T-helper 1 cell treated with Interleukin-12 subunit alpha and Interleukin-12 subunit beta and Interleukin-4 antibody, amounts not matched to agents 30 ng/mL and 1 ng/mL, for 36 hours (primary cell): Measurements from ENCODE around the gene RANBP17. TPM values are rescaled to one million over a fixed set of nuclear protein-coding genes. Genes with fewer than 3 reads are reported as not detected.
"Not testable (repeated sequence)": the region's sequence is repeated elsewhere in the genome, so short reads cannot be mapped to it uniquely, and the experiment has no call there.

Experiments
- intact Hi-C: fragments of 100-400 bp; cut with micrococcal nuclease; formaldehyde crosslinking; loops from one replicate; pipeline ENCODE4 v1.15.1; 2024
- total RNA-seq: library from RNA; stranded (reverse); gene quantifications from 2 replicates; pipeline ENCODE4 v1.2.3, GENCODE V29; 2022

The RANBP17 gene
- total RNA-seq, 1 donor from 2014 or later = not detected

DNA sequence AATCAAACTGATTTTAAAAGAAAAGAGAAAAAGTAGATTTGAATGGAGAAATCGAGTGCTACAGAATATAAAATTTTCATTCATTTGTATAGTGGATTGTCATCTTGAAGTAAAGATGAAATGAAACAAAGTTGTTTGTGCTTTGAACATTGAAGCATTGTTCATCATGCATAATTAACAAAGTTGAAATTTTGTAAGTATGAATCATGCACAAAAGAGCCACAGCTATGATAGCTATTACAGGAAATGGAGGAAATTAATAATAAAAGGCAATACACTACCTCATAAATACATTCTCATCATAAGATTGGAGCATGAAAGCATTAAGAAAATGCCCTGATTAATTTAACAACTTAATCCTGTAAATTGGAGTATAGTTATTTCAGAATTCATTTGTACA lies 293.8 kb downstream of the RANBP17 start:
- intact Hi-C loops = no loop called here

DNA sequence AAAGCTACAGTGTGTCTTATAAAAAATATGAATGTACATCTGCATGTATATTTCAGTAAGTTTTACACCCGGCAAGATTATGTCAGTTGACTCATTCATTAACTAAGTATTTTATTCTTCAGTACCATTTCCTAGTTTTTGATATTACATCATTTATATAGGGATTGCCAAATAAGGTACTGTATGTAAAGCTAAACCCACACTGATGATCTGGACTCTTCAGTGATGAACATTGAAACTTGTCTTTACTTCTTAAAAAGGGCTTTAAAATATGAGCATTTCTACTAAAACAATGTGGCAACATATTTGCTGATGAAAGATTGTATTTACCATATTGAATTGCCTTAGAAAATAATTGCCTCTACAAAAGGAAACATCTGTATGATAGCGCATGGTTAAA lies 295.5 kb downstream of the RANBP17 start:
- intact Hi-C loops = no loop called here

DNA sequence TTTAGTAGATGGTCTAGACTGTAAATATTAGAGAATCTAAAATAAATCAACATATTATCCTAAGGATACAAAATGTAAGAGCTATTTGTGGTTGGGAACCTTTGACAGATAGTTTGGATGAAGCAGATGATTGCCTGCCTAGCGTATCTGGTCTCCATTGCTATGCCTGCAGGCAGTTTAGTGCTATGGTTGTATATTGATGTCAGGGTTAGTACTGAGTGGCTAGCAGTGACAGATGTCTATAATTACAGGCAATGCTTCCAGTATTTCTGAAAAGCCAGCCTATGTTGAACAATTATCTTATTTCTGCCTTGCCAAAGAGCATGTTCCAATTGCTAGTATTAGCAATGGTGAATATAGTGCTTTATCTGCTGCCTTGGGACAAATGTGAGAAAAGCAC lies 296.0 kb downstream of the RANBP17 start:
- intact Hi-C loops = no loop called here

DNA sequence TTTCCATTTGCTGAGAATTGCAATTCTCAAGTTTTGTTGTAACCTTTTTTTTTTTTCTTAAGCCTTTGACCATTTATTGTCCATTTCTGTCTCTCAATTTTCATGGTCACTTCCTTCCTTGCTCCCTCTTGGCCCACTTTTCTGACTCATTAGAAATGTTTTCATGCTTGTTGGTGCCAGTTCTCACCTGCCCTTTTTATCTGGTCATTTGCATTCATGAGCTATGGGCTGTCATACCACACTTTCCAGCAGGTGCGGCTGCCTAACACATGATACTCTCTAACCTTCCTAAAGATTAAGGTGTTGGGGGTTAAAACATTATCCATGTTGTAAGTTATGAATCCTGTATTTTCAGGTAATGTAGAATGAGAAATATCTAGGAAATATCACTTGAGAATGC lies 296.8 kb downstream of the RANBP17 start:
- intact Hi-C loops = no loop called here

DNA sequence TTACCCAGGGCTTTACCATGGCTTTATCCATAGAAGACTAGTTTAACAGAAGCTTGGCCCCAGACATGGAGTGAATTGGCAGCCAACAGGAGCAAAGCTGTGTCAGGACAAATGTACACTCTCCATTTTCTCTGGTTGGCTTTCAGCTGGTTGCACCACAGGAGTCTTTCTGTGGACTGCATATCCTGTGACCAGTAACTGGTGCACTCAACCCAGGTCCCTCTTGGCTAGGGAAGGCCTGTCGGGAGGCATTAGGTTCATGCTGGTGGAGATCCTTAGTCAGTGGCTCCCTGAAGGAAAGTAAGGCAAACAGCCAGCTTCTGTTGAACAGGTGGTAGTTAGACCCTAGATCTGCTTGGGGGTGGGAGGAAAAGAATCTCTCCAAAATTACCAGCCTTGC lies 300.3 kb downstream of the RANBP17 start:
- intact Hi-C loops = no loop called here

DNA sequence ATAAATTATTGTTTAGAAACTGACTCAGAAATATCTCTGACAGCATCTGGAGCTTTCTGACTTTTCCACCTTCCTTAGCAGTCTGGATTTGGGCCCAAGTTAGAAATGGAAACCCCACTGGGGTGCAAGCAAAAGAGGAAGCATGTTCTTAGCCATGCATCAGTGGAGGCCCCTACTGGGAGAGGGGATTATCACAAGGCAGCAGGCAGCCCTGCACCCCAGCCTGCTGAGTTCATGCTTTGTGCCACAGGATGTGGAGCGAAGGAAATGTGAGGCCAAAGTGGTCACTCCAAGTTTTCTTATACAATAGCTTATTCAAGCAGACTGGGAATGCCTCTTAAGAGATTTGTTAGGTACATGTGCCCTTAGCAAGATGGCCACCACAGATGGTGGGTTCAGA lies 300.8 kb downstream of the RANBP17 start:
- intact Hi-C loops = no loop called here

DNA sequence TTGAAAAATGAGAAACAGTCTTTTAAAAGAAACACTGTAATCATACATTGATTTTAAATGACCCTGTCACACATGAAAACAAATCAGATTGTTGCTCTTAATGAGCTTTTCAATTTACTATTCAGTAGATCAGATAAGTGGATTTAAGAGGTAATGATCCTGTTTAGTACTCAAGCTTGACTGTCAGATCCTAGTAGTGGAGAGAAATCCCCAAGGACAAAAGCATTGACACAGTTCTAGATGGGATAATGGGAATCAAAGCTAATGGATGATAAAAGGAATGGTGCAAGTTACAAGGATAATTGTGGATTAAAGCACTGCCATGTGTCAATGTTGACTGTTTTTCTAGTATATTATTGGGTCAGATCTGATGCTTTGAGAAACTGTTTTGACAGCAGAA lies 304.9 kb downstream of the RANBP17 start:
- intact Hi-C loops = no loop called here

DNA sequence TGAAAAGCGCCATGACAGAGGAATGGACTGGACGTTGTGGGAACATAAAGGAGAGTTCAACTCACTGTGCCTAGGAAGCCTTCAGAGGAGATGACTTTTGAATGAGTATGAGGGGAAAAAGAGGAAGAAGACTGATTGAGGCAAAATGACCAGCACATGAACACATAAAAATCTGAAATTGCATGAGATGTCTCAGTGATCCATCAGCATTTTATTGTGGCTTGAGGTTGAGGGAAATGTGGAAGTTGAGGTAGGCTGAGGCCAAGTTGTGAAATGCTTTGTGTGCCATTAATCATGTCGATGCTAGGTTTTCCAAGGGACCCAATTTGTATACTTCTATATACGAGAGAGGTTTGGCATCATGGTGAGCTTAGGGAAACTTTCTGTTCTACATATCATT lies 306.4 kb downstream of the RANBP17 start:
- intact Hi-C loops = no loop called here

DNA sequence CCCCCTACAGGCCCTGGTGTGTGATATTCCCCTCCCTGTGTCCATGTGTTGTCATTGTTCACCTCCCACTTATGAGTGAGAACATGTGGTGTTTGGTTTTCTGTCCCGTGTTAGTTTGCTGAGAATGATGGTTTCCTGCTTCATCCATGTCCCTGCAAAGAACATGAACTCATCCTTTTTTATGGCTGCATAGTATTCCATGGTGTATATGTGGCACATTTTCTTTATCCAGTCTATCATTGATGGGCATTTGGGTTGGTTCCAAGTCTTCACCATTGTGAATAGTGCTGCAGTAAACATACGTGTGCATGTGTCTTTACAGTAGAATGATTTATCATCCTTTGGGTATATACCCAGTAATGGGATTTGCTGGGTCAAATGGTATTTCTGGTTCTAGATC lies 313.1 kb downstream of the RANBP17 start:
- intact Hi-C loops = not testable (repeated sequence)

DNA sequence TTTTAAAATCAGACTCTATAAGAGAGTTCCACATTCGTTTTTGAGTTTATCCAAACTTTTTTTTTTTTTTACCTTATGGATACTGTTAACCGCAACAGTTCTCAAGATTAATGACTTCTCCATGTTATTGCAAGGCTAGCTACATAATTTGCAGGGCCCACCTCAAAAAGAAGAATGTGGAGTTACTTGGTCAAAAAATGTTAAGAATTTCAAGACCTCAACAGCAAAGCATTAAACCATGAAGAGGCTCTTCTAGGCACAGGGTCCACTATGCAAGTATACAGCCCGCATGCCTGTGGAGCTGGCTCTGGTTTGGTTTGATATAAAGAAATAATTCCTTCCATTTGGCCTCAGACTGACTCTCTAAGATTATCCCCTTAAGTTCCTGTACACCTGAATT lies 313.9 kb downstream of the RANBP17 start:
- intact Hi-C loops = no loop called here

DNA sequence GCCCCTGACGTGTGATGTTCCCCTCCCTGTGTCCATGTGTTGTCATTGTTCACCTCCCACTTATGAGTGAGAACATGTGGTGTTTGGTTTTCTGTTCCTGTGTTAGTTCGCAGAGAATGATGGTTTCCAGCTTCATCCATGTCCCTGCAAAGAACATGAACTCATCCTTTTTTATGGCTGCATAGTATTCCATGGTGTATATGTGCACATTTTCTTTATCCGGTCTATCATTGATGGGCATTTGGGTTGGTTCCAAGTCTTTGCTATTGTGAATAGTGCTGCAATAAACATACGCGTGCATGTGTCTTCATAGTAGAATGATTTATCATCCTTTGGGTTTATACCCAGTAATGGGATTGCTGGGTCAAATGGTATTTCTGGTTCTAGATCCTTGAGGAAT lies 316.4 kb downstream of the RANBP17 start:
- intact Hi-C loops = not testable (repeated sequence)

DNA sequence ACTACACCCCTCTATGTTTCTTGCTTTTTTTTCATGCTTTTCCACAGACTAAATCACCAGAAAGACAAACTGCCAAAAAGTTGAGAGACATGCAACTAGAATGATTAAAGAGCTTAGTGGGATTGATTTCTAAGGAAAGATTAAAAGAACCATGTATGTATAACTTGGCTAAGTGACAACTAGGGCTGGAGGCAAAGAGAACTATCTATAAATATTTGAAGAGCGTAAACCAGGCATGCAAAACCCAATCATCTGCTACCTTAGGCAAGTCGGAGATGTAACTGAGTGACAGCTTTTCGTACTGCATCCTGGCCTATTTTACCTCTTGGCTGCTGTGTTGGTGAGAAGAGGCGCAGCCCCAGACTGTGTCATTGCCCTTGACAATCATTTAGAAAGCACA lies 326.2 kb downstream of the RANBP17 start:
- intact Hi-C loops = no loop called here

DNA sequence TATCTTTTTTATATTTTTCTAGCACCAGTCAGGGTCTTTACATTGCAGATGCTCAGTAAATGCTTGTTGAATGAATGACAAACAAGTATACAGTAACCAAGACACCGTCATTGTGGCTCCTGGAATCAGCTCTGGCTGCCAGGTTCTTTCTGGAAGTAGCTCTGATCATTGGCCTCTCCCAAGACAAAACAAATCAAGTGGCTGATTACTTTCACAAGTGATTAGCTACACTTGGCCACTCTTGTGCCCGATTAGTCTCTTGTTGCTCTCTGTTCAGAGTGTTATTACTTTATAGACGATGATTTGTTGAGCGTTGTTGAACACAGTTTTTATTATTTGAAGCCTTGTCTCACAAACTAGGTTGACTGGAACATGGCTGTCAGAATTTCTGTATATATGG lies 327.6 kb downstream of the RANBP17 start:
- intact Hi-C loops = no loop called here

DNA sequence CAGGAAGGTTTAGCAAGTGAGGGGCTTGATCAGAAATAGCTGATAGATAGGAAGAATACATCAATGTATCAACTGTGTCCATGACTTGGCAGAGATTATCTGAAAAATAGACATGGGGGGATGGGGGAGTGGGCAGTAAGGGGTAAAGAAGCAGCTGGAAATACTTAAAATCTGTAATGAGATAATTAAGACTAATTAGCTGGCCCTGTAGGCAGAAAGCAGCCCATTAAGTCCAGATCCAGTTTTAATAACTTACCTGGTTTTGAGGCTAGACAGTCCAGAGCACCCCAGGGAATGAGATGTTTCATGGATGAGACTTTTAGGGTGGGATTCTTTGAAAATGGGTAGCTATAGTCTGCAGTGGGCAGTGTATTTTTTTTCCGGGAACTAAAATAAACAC lies 330.3 kb downstream of the RANBP17 start:
- intact Hi-C loops = no loop called here

DNA sequence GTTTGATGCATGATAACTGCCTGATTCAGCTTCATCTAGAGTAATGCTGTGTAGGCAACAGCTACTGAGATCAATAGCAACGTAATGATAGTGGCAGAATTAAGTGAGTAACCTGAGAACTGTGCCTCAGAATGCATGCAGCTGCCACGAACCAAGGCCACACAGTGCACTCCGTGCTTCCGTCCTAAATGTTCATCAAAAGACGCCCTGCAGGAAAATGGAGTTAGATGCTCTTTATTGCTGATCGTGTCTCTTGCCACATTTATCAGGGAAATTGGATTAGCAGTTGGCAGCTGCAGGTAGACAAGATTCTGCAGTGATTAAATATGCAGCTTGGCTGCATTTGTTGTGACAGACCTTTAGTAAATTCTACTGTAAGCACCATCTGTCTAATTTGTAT lies 339.5 kb downstream of the RANBP17 start:
- intact Hi-C loops = no loop called here

DNA sequence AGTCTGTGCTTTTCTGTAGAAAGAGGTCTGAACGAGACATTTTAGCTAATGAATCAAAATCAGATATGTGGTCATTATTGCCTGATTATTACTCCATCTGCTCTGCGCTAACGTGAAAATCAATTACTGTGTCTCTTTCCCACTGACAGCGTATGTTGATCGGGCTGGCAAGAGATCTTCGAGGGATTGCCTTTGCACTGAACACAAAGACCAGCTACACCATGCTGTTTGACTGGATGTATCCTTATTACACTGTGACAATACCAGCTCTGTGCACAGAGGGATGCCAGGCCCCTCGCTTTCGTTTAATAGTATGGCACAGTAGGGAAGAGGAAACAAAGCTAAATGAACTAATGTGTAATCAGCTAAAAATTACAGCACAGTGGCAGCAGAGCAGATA lies 343.6 kb downstream of the RANBP17 start:
- intact Hi-C loops = loop anchor here (5.0 kb wide), 1 partner anchor 1492 kb away; no protein-coding TSS in a partner anchor

DNA sequence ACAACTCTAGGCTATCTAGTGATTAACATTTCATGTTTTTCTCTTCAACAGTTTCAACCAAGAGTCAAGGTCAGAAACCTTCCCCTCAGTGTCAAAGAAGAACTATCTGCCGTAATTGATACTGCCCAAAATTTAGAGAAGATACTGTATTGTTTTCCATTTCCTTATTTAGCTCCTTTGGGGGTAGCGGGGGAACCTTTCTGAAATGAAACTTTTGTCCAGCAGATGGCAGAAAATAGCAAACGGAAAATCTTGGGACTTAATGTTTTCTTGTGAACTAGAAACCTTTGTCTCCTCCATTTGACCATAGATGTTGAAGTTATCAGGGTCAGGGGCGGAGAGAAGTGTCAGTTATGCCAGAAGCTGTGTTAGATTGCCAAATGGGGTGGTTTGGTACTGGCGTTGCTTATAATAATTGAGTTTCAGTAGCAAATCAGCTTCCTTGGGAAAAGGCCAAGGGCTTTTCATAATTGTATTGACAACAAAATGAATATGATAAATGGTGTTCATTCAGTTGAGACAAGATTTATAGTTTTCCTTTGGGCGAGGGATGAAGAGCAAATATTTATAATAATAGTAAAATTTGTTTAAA lies 345.5 kb downstream of the RANBP17 start:
- intact Hi-C loops = loop anchor here (1.0 to 5.0 kb wide), 2 partner anchors 130 to 1490 kb away; no protein-coding TSS in a partner anchor

DNA sequence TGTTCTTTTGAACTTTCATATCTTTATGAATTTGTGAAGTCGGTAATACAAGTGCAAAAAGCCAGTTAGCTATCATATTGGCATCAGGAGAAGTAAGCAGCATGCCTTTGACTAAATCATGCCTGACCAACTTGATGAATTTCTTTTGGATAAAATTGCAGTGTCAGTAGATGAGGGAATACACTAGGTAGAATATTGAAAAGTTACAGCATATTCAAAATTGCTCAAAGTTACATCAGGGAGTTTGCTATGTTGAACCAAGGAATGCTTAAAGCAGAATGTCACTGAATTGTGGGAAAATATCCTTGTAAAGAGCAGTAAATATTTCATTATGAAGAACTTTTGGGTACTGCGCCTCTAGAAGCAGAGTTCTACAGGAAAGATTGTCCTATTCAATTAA lies 360.1 kb downstream of the RANBP17 start:
- intact Hi-C loops = no loop called here

DNA sequence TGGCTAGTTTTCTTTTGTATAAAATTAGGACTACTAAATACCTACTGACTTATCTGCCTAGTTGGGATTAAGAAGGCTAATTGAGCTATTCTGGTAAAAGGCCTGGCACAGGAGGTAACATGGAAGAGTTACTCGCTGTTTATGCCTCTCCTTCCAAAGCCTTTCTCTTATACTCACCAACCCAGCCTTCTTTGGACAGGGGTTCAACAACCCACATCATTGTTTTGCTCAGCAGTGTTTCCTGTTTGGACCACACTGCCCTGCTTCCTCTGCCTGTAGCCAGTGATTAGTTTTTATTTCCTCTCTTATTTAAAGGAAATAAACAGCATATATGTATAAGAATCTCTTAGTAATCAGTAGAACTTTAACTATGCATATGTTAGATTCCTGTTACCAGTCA lies 362.1 kb downstream of the RANBP17 start:
- intact Hi-C loops = no loop called here

DNA sequence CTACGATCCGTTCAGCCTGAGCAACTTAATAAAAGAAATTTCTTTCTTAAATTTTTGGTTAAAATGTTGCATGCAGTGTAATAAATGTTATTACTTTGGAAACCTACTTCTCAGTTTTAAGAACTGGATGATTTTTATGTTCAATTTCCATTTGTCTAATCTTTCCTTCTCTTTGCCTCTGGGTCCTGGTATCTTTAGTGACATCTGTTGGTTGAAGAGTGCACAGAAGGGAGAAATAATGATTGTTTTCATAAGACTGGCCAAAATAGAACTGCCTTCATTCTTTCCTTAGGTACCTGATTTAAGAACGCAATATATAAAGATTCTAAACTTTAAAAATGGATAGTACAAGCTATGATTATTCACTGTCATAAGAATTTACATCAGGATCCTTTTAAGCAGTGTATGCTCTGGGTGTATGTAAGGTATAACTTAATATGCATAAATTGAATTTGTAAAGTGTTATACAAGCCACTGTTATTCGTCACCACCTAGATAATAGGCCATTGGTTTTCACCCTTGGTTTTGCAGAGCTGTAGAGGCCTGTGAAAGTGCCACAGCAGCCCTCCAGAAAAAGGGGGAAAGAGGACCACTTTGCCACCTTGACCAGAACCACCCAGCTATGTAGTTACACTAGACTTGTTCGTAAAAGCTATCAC lies 364.4 kb downstream of the RANBP17 start:
- intact Hi-C loops = no loop called here

DNA sequence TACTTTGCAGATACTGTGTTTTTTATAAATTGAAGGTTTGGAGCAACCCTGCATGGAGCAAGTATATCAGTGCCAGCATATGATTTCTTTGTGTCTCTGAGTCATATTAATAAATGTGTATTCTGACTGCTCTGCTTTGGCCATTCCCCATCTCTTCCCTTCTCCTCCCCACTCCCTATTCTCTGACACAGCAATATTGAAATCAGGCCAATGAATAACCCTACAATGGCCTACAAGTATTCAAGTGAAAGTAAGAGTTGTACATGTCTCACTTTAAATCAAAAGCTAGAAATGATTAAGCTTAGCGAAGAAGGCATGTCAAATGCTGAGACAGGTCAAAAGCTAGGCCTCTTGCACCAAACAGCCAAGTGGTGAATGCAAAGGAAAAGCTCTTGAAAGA lies 365.0 kb downstream of the RANBP17 start:
- intact Hi-C loops = no loop called here

DNA sequence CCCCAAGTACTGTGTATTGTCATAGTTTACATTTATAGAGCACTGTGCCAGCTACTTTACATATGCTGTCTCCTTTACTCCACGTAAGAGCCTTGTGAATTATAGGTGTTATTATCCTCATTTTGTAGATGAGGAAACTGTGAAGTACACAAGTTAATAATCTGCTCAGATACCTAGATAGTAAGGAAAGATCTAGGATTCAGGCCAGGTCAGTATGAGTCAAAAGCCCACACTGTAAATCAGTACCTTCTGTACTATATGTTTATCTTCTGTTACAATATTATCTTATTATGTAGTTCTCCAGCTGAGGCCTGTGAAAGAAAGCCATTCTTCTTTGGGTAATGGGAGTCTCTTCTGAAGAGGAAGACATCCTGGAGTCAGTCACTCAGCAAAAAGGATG lies 374.8 kb downstream of the RANBP17 start:
- intact Hi-C loops = no loop called here

DNA sequence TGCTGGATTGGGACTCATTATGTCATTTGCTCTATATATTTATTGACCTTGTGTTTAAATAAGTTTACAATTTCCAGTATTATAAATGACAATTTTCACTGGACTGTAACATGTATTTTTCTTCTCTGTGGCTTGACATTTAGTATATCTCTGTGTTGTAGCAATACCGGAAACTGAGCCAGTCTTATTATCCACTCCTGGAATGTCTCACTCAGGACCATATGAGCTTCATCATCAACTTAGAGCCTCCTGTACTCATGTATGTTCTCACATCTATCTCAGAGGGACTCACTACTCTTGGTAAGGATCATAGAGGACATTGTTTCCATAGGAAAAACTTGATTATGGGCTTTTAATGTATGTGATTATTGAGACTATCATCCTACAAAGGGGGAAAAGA lies 380.7 kb downstream of the RANBP17 start:
- intact Hi-C loops = no loop called here
